ENCODE data around the gene NPTXR.

Gene NPTXR

GRCh38 chr22:38852522-38852921, 8.7 kb upstream of the NPTXR start:
- no peak for DNase-seq (ENCODE audit: low spot score)

GRCh38 chr22:38850941-38851849, 7.4 kb upstream of the NPTXR start:
- DNase-seq (ENCODE audit: low spot score), result peak; percentile 80

GRCh38 chr22:38850399-38850798, 6.6 kb upstream of the NPTXR start:
- no peak for DNase-seq (ENCODE audit: low spot score)

GRCh38 chr22:38849811-38850210, 6.0 kb upstream of the NPTXR start:
- no peak for DNase-seq (ENCODE audit: low spot score)

GRCh38 chr22:38846412-38846811, 2.6 kb upstream of the NPTXR start:
- no peak for DNase-seq (ENCODE audit: low spot score)

GRCh38 chr22:38845004-38845740, 1.3 kb upstream of the NPTXR start:
- peak; percentile 20 for DNase-seq (ENCODE audit: low spot score)

GRCh38 chr22:38844315-38845003, 631 bp upstream of the NPTXR start:
- no peak for DNase-seq (ENCODE audit: low spot score)

GRCh38 chr22:38843201-38843656, 599 bp downstream of the NPTXR start:
- DNase-seq (ENCODE audit: low spot score), result peak; percentile 71

GRCh38 chr22:38842512-38843200, 1.2 kb downstream of the NPTXR start:
- DNase-seq (ENCODE audit: low spot score), result no peak

- DNase-seq (ENCODE audit: low spot score), result no peak
Measured at GRCh38 chr22:38841635-38842034, 2.2 kb downstream of the NPTXR start.

- DNase-seq (ENCODE audit: low spot score), result no peak
Measured at GRCh38 chr22:38841211-38841610, 2.6 kb downstream of the NPTXR start.

GRCh38 chr22:38840129-38840528, 3.7 kb downstream of the NPTXR start:
- no peak for DNase-seq (ENCODE audit: low spot score)

- no peak for DNase-seq (ENCODE audit: low spot score)
Measured at GRCh38 chr22:38839686-38840085, 4.1 kb downstream of the NPTXR start.

- DNase-seq (ENCODE audit: low spot score), result no peak
Measured at GRCh38 chr22:38837414-38837928, 6.4 kb downstream of the NPTXR start.

- no peak for DNase-seq (ENCODE audit: low spot score)
Measured at GRCh38 chr22:38835888-38836301, 7.9 kb downstream of the NPTXR start.

- no peak for DNase-seq (ENCODE audit: low spot score)
Measured at GRCh38 chr22:38834991-38835390, 8.8 kb downstream of the NPTXR start.

GRCh38 chr22:38834215-38834953, 9.4 kb downstream of the NPTXR start:
- DNase-seq (ENCODE audit: low spot score), result no peak

GRCh38 chr22:38833061-38833460, 10.8 kb downstream of the NPTXR start:
- DNase-seq (ENCODE audit: low spot score), result no peak

- no peak for DNase-seq (ENCODE audit: low spot score)
Measured at GRCh38 chr22:38832005-38832978, 11.5 kb downstream of the NPTXR start.

Data from AG08395 (cell line).